HepG2 (cell line): ENCODE data around the gene GEMIN4. TPM values are rescaled to one million over a fixed set of nuclear protein-coding genes. Genes with fewer than 3 reads are reported as not detected.

Experiments
- ATF7 ChIP-seq, 2 experiments: fragments of 450-650 bp in 1 of 2; sonication (generic) in 1 of 2; formaldehyde crosslinking in 1 of 2; IDR thresholded peaks; 2 replicates each; pipeline versions ENCODE4 v1.4.0 to v1.6.1; 2016 to 2020; ENCODE audit warnings: antibody characterized with exemption in 1 of 2, mild to moderate bottlenecking in 1 of 2, missing genetic modification reagents in 1 of 2
- CENPT ChIP-seq: sonication (generic); formaldehyde crosslinking; IDR thresholded peaks from 2 replicates; pipeline ENCODE4 v1.8.0; 2022; ENCODE audit warnings: low read depth, mild to moderate bottlenecking, moderate library complexity, missing genetic modification reagents
- CHCHD3 ChIP-seq: sonication (generic); formaldehyde crosslinking; IDR thresholded peaks from 2 replicates; pipeline ENCODE4 v1.8.0; 2022; ENCODE audit warnings: mild to moderate bottlenecking, missing genetic modification reagents, moderate library complexity
- ELK4 ChIP-seq: sonication (generic); formaldehyde crosslinking; IDR thresholded peaks from 2 replicates; pipeline ENCODE4 v1.9.0; 2021; ENCODE audit warnings: missing genetic modification reagents, borderline replicate concordance
- GABPB1 ChIP-seq: IDR thresholded peaks from 2 replicates; pipeline ENCODE4 v1.6.1; 2016; ENCODE audit warnings: mild to moderate bottlenecking, missing genetic modification reagents, moderate library complexity, missing compliant biosample characterization
- KMT2A ChIP-seq: sonication (generic); formaldehyde crosslinking; IDR thresholded peaks from 2 replicates; pipeline ENCODE4 v1.4.0; 2020; ENCODE audit warnings: missing genetic modification reagents
- MEF2D ChIP-seq: sonication (generic); formaldehyde crosslinking; IDR thresholded peaks from 2 replicates; pipeline ENCODE4 v1.5.1; 2020; ENCODE audit warnings: mild to moderate bottlenecking, missing genetic modification reagents
- MIER2 ChIP-seq: IDR thresholded peaks from 2 replicates; pipeline ENCODE4 v1.6.1; 2016; ENCODE audit warnings: missing biosample characterization, missing genetic modification reagents
- RAD51 ChIP-seq: fragments of 450-650 bp; IDR thresholded peaks from 2 replicates; pipeline ENCODE4 v1.6.1; 2016; ENCODE audit warnings: borderline replicate concordance
- RCOR2 ChIP-seq: IDR thresholded peaks from 2 replicates; pipeline ENCODE4 v1.6.1; 2016; ENCODE audit warnings: missing biosample characterization, missing genetic modification reagents
- SP4 ChIP-seq: sonication (generic); formaldehyde crosslinking; IDR thresholded peaks from 2 replicates; pipeline ENCODE4 v1.8.1; 2023; ENCODE audit warnings: mild to moderate bottlenecking, missing genetic modification reagents
- TCF7L2 ChIP-seq: IDR thresholded peaks from 2 replicates; pipeline ENCODE4 v1.6.1; 2011; ENCODE audit warnings: mild to moderate bottlenecking, low read depth, low read length, moderate library complexity
- TEAD3 ChIP-seq: optimal IDR thresholded peaks from 2 replicates; pipeline ENCODE3; 2016; ENCODE audit warnings: borderline replicate concordance
- TFDP2 ChIP-seq: sonication (generic); formaldehyde crosslinking; IDR thresholded peaks from 2 replicates; pipeline ENCODE4 v1.4.0; 2020; ENCODE audit warnings: missing genetic modification reagents
- ZBED4 ChIP-seq: sonication (generic); formaldehyde crosslinking; IDR thresholded peaks from 2 replicates; pipeline ENCODE4 v1.4.0; 2020; ENCODE audit warnings: missing genetic modification reagents, borderline replicate concordance
- ZBTB39 ChIP-seq: sonication (generic); formaldehyde crosslinking; IDR thresholded peaks from 2 replicates; pipeline ENCODE4 v1.5.0; 2020; ENCODE audit warnings: missing genetic modification reagents
- ZNF234 ChIP-seq: sonication (generic); formaldehyde crosslinking; conservative IDR thresholded peaks from 2 replicates; pipeline ENCODE4 v1.5.1; 2020; ENCODE audit warnings: mild to moderate bottlenecking, missing genetic modification reagents
- ZNF337 ChIP-seq: sonication (generic); formaldehyde crosslinking; IDR thresholded peaks from 2 replicates; pipeline ENCODE4 v1.5.1; 2020; ENCODE audit warnings: missing genetic modification reagents, low read depth, mild to moderate bottlenecking, borderline replicate concordance
- ZNF674 ChIP-seq: sonication (generic); formaldehyde crosslinking; IDR thresholded peaks from 2 replicates; pipeline ENCODE4 v1.5.0; 2020; ENCODE audit warnings: low read depth, mild to moderate bottlenecking, missing genetic modification reagents
- ZNF780A ChIP-seq: sonication (generic); formaldehyde crosslinking; IDR thresholded peaks from 2 replicates; pipeline ENCODE4 v1.8.0; 2022; ENCODE audit warnings: mild to moderate bottlenecking, missing genetic modification reagents, moderate library complexity
- polyA plus RNA-seq, 8 experiments: library from polyadenylated mRNA; depleted of rRNA in 3 of 8; stranded (reverse) in 7 of 8; unstranded in 1 of 8; fragments of >200 nt; fragmentation: Illumina TruSeq in 4 of 8; extraction: Trizol in 4 of 8; gene quantifications; 2 replicates each; pipeline versions ENCODE4 v1.2.1 to v1.2.3, GENCODE V29; 2011 to 2016; ENCODE audit warnings: low read depth in 4 of 8, missing spikeins in 1 of 8, mixed read lengths in 1 of 8; ENCODE audit not compliant: insufficient read depth in 1 of 8
- total RNA-seq, 5 experiments: library from RNA; depleted of rRNA; stranded (reverse); fragments of >200 nt; fragmentation: Illumina TruSeq; extraction: Trizol; gene quantifications; 2 replicates each; pipeline ENCODE4 v1.2.3, GENCODE V29; 2016; ENCODE audit warnings: low read depth in 1 of 5

Gene GEMIN4
- total and polyA plus RNA-seq, 2 of the 13 experiments (the other 11 are each of a cell fraction or from before 2014, with no cell fraction given): 10.8 to 22.7 TPM

GRCh38 chr17:781805-782731 lies 30.0 kb upstream of the GEMIN4 start, which contains the start of the genes GLOD4 and MRM3 (continued):
- TF ChIP-seq ZBED4 (CRISPR knock-in tag): peak; percentile 60; the same call in 1 of the 2 replicates
- TF ChIP-seq TCF7L2: no peak
- no peak; the same call in 1 of the 2 replicates for TF ChIP-seq CHCHD3 (CRISPR knock-in tag)
- TF ChIP-seq ATF7 (IDR thresholded peaks at IDR 0.05): peak; percentile 88
- peak; percentile 81; the same call in 1 of the 2 replicates for TF ChIP-seq ATF7 (CRISPR knock-in tag; IDR thresholded peaks at IDR 0.05)
- peak; percentile 63 for TF ChIP-seq TEAD3 (CRISPR knock-in tag)
- peak; percentile 100 for TF ChIP-seq KMT2A
- 0 out of 2 replicates have a peak, but pooled peaks have one; percentile 44 for TF ChIP-seq ZBTB39 (CRISPR knock-in tag)
- TF ChIP-seq ZNF674 (CRISPR knock-in tag): no peak
- TF ChIP-seq MIER2 (CRISPR knock-in tag): peak; percentile 56; the same call in 1 of the 2 replicates
- TF ChIP-seq RCOR2 (CRISPR knock-in tag): no peak
- TF ChIP-seq CENPT (CRISPR knock-in tag): peak; percentile 71; the same call in 1 of the 2 replicates
- TF ChIP-seq GABPB1 (CRISPR knock-in tag): peak; percentile 92
- TF ChIP-seq MEF2D: peak; percentile 52
- TF ChIP-seq SP4 (CRISPR knock-in tag): peak; percentile 58; the same call in 1 of the 2 replicates
- peak; percentile 94 for TF ChIP-seq TFDP2 (CRISPR knock-in tag)
- TF ChIP-seq ZNF234 (CRISPR knock-in tag): no peak
- no peak for TF ChIP-seq ELK4 (CRISPR knock-in tag)
- peak; percentile 54; the same call in 1 of the 2 replicates for TF ChIP-seq ZNF780A
- TF ChIP-seq ZNF337 (CRISPR knock-in tag): 0 out of 2 replicates have a peak, but pooled peaks have one; percentile 64
- no peak for TF ChIP-seq RAD51
